Fibroblast of lung (primary cell): ENCODE measurements around the gene TMPRSS9. TPM values are rescaled to one million over a fixed set of nuclear protein-coding genes. Genes with fewer than 3 reads are reported as not detected.

ENCODE experiments used
- DNase-seq, 2 donors: peaks; one replicate each; pipeline versions ENCODE4 v3.0.0 to v3.0.0-alpha.2; 2010; ENCODE audit warnings: low read depth in 2 of 2
- H2AFZ ChIP-seq: 2 replicates; pipeline ENCODE4 v1.5.1; 2012; ENCODE audit warnings: low read length, control low read depth, inconsistent platforms
- H3K27ac ChIP-seq: 2 replicates; pipeline ENCODE4 v1.5.1; 2011; ENCODE audit warnings: low read length, control low read depth; ENCODE audit not compliant: insufficient read depth
- H3K27me3 ChIP-seq: 2 replicates; pipeline ENCODE4 v1.5.1; 2011; ENCODE audit warnings: mild to moderate bottlenecking, low read length; ENCODE audit not compliant: control insufficient read depth, insufficient read depth
- H3K36me3 ChIP-seq: 2 replicates; pipeline ENCODE4 v1.5.1; 2011; ENCODE audit warnings: low read length; ENCODE audit not compliant: control insufficient read depth, insufficient read depth
- H3K4me1 ChIP-seq: 2 replicates; pipeline ENCODE4 v1.5.1; 2011; ENCODE audit warnings: low read length; ENCODE audit not compliant: control insufficient read depth, insufficient read depth; ENCODE audit errors: extremely low read depth
- H3K4me2 ChIP-seq: 2 replicates; pipeline ENCODE4 v1.5.1; 2011; ENCODE audit warnings: low read length, control low read depth; ENCODE audit not compliant: insufficient read depth; ENCODE audit errors: extremely low read depth
- H3K4me3 ChIP-seq, 4 experiments: fragments of 200-600 bp in 1 of 4; sonication (generic) in 1 of 4; replicated peaks in 1 of 4; 2 replicates each; pipeline ENCODE4 v1.5.1; 2011 to 2016; ENCODE audit warnings: low read length in 4 of 4, low read depth in 3 of 4, mild to moderate bottlenecking in 3 of 4, control low read depth in 2 of 4, inconsistent platforms in 1 of 4, mixed read lengths in 1 of 4; ENCODE audit not compliant: insufficient read depth in 1 of 4; ENCODE audit errors: control extremely low read depth in 1 of 4
- H3K79me2 ChIP-seq: 2 replicates; pipeline ENCODE4 v1.5.1; 2012; ENCODE audit warnings: mild to moderate bottlenecking, low read length, inconsistent platforms; ENCODE audit not compliant: control insufficient read depth, insufficient read depth
- H3K9ac ChIP-seq: 2 replicates; pipeline ENCODE4 v1.5.1; 2011; ENCODE audit warnings: mild to moderate bottlenecking, low read length, control low read depth; ENCODE audit not compliant: insufficient read depth
- H3K9me3 ChIP-seq: 2 replicates; pipeline ENCODE4 v1.5.1; 2012; ENCODE audit warnings: low read depth, low read length; ENCODE audit not compliant: control insufficient read depth, insufficient read depth
- H4K20me1 ChIP-seq: 2 replicates; pipeline ENCODE4 v1.5.1; 2011; ENCODE audit warnings: low read length; ENCODE audit not compliant: control insufficient read depth, insufficient read depth; ENCODE audit errors: extremely low read depth
- EZH2 ChIP-seq: IDR thresholded peaks from 2 replicates; pipeline ENCODE4 v1.5.1; 2012; ENCODE audit warnings: low read length, control low read depth, mild to moderate bottlenecking; ENCODE audit errors: missing control alignments
- polyA plus RNA-seq, 2 donors: library from polyadenylated mRNA; depleted of rRNA in 1 of 2; stranded (reverse) in 1 of 2; unstranded in 1 of 2; fragments of >200 nt; gene quantifications; 2 replicates each; pipeline ENCODE4 v1.2.1, GENCODE V29; 2011 to 2012; ENCODE audit warnings: missing spikeins in 1 of 2
- total RNA-seq: library from RNA; depleted of rRNA; stranded (reverse); fragments of >200 nt; gene quantifications from 2 replicates; pipeline ENCODE4 v1.2.1, GENCODE V29; 2014
- TF ChIP-seq, protein P1 (sequence below), 2 donors: IDR thresholded peaks in 1 of 2; conservative IDR thresholded peaks in 1 of 2; 1 replicate in 1 of 2; 2 replicates in 1 of 2; pipeline ENCODE4 v1.5.1; 2011 to 2012; ENCODE audit warnings: low read length in 2 of 2, control low read depth in 1 of 2, inconsistent platforms in 1 of 2, low read depth in 1 of 2, mild to moderate bottlenecking in 1 of 2

TMPRSS9 gene
- total and polyA plus RNA-seq, 2 donors (not counting 1 experiment from before 2014, with no cell fraction given), result not detected

DNA sequence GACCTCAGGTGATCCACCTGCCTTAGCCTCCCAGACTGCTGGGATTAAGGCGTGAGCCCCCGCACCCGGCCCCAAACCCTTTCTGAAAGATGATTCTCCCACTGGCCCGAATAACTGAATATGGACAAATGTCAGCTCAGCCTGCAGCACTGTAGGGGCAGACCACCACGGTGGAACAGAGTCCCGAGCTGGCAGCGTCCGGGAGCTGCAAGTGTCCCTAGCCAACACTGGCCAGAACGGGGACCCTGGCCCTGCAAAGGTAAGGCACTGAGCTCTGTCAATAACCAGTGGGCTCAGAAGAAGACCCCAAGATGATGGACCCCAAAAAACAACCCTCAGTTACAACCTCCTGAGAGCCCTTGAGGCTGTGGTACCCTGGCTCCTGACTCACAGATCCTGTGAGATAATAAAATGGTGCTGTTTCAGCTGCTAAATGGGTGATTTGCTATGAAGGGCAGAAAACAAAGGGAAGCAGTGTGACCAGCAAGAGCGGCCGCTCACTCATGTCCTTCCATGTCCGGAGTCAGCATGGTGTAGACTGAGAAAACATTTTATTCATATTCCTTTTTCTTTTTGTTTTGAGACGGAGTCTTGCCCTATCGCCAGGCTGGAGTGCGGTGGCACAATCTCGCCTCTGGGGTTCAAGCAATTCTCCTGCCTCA, 33.2 kb upstream of the TMPRSS9 start:
- H3K9me3 ChIP-seq, result no peaks in the 10 kb centered on the region
- no peak overlapping the region for H3K4me2 ChIP-seq
- peak overlapping the region; percentile 57 for H3K27ac ChIP-seq
- no peaks in the 10 kb centered on the region for H4K20me1 ChIP-seq
- H3K9ac ChIP-seq, result no peak overlapping the region
- DNase-seq, result no peak
- peaks cover 43% of the 10 kb centered on the region for H3K79me2 ChIP-seq
- TF ChIP-seq EZH2, result no peak
- TF ChIP-seq, protein P1, sequence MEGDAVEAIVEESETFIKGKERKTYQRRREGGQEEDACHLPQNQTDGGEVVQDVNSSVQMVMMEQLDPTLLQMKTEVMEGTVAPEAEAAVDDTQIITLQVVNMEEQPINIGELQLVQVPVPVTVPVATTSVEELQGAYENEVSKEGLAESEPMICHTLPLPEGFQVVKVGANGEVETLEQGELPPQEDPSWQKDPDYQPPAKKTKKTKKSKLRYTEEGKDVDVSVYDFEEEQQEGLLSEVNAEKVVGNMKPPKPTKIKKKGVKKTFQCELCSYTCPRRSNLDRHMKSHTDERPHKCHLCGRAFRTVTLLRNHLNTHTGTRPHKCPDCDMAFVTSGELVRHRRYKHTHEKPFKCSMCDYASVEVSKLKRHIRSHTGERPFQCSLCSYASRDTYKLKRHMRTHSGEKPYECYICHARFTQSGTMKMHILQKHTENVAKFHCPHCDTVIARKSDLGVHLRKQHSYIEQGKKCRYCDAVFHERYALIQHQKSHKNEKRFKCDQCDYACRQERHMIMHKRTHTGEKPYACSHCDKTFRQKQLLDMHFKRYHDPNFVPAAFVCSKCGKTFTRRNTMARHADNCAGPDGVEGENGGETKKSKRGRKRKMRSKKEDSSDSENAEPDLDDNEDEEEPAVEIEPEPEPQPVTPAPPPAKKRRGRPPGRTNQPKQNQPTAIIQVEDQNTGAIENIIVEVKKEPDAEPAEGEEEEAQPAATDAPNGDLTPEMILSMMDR (conservative IDR thresholded peaks at IDR 0.05 in 1 of 2, IDR thresholded peaks at IDR 0.05 in 1 of 2; ENCODE audit: low read depth in 1 of 2, low read length in 2 of 2), result no peak
- peaks cover 5% of the 10 kb centered on the region for H3K4me1 ChIP-seq
- H3K36me3 ChIP-seq, result peaks cover 13% of the 10 kb centered on the region
- H2AFZ ChIP-seq, result no peak overlapping the region
- H3K27me3 ChIP-seq, result no peaks in the 10 kb centered on the region
- no peak overlapping the region for H3K4me3 ChIP-seq

DNA sequence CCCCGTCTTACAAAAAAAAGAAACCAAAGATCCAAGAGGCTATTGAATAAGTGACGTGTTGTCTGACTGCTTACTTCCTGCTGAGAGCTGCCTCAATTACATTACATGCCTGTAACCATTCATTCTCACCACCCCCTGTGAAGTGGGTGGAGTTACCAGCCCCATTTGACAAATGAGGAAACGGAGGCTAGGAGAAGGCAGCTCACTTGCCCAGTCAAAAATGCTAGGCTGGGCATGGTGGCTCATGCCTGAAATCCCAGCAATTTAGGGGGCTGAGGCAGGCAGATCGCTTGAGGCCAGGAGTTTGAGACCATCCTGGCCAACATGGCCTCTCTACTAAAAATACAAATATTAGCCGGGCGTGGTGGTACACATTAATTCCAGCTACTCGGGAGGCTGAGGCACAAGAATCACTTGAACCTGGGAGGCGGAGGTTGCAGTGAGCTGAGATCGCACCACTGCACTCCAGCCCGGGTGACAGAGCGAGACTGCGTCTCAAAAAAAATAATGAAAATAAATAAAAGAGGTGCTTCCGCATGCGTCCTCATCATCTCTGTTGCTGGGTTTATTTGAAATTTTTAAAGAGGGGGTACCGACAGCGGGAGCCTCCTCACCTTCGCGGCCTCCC, 32.2 kb upstream of the TMPRSS9 start:
- Histone ChIP-seq H3K9me3 (no peaks in the 10 kb centered on the region), H4K20me1 (no peaks in the 10 kb centered on the region), H2AFZ (peak overlapping the region; percentile 87), H3K27me3 (no peaks in the 10 kb centered on the region), H3K9ac (peak overlapping the region; percentile 90), H3K4me1 (peaks cover 5% of the 10 kb centered on the region), H3K79me2 (peaks cover 52% of the 10 kb centered on the region), H3K4me3 (peak overlapping the region; percentile 66 to 95 (median 82)), H3K36me3 (peaks cover 13% of the 10 kb centered on the region), H3K27ac (peak overlapping the region; percentile 57), H3K4me2 (peak overlapping the region; percentile 80)
- TF ChIP-seq EZH2, result no peak
- TF ChIP-seq, protein P1 (conservative IDR thresholded peaks at IDR 0.05 in 1 of 2, IDR thresholded peaks at IDR 0.05 in 1 of 2; ENCODE audit: low read depth in 1 of 2, low read length in 2 of 2), result no peak
- DNase-seq, result peak; percentile 49 to 92

DNA sequence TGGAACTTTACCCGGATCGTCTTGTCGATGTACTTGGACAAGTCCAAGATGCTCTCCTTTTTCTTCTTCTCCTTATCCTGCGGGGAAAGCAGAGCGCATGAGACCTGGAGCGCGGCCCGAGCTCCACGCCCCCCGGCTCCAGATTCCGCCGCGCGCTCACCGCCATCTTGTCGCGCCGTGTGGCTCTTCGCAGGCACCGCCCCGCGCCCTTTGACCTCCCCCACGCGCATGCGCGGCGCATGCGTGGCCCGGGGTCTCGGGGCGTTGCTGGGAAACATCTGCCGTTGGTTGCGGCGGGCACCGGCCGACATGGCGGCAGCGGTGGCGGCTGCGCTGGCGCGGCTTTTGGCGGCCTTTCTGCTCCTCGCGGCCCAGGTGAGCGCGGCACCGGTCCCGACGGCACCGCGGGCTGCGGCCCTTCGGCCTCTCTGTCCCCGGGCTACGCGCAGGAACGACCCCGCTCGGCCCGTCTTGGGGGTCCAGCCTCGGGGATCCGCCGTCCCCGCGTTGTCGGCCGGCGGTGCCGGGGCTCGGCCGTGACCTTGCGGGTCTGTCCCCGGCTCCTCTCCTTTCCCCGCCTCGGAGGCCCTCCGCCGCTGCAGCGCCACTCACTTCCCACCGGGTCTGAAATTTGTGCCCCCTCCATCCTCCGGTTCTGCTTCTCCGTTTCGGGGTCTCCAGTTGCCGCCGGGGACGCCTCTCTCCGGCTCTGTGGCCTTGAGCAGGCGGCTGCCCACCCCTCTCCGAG, 31.5 kb upstream of the TMPRSS9 start, which contains the start of the genes LSM7 and SPPL2B:
LSM7 (minus strand) TSS at position 186 of the 748 bp plus-strand sequence; CDS start at position 166, 20 bp downstream.
SPPL2B (plus strand) TSS at position 284 of the 748 bp plus-strand sequence; CDS start at position 310, 26 bp downstream.
- TF ChIP-seq, protein P1 (conservative IDR thresholded peaks at IDR 0.05 in 1 of 2, IDR thresholded peaks at IDR 0.05 in 1 of 2; ENCODE audit: low read depth in 1 of 2, low read length in 2 of 2), result no peak
- no peak for TF ChIP-seq EZH2
- Histone ChIP-seq H3K27me3 (no peaks in the 10 kb centered on the region), H4K20me1 (no peaks in the 10 kb centered on the region), H3K4me3 (peak within 1 kb of the TSS; percentile 66 to 95 (median 82)), H3K9ac (peak within 1 kb of the TSS; percentile 90), H3K4me2 (peak within 1 kb of the TSS; percentile 99), H3K79me2 (peaks cover 54% of the 10 kb centered on the region), H3K4me1 (peaks cover 5% of the 10 kb centered on the region), H2AFZ (peak within 1 kb of the TSS; percentile 87), H3K36me3 (peaks cover 13% of the 10 kb centered on the region), H3K9me3 (no peaks in the 10 kb centered on the region), H3K27ac (peak within 1 kb of the TSS; percentile 57)
- DNase-seq, result peak; percentile 77 to 86
